B cell (primary cell): Measurements from ENCODE around the gene TMTC3. TPM values are rescaled to one million over a fixed set of nuclear protein-coding genes. Genes with fewer than 3 reads are reported as not detected.

Experiments
- ATAC-seq: fragments of 200-7000 bp; cut with Tn5 transposase; one replicate; pipeline ENCODE4 v1.10.0; 2021; ENCODE audit warnings: low read depth, mild to moderate bottlenecking, moderate number of reproducible peaks, moderate library complexity
- CTCF ChIA-PET: fragments of 350-600 bp; sonication (Branson Sonifier 250); formaldehyde crosslinking; loops from one replicate; lab custom pipeline; 2021; ENCODE audit warnings: antibody characterized with exemption, inconsistent platforms; lab: Charles Lee
- POLR2A ChIA-PET: fragments of 350-600 bp; sonication (Branson Sonifier 250); formaldehyde crosslinking; loops from one replicate; lab custom pipeline; 2021; ENCODE audit warnings: antibody characterized with exemption; lab: Charles Lee
- DNase-seq: peaks from one replicate; pipeline ENCODE4 v3.0.0; 2013
- H2AFZ ChIP-seq: 2 replicates; pipeline ENCODE4 v1.6.1; 2012; ENCODE audit warnings: mild to moderate bottlenecking, low read depth, low read length; ENCODE audit not compliant: insufficient read depth, poor library complexity, severe bottlenecking
- H3K27ac ChIP-seq, 2 donors: 1 replicate in 1 of 2; 2 replicates in 1 of 2; pipeline ENCODE4 v1.5.1; 2012 to 2013; ENCODE audit warnings: low read length in 2 of 2, mild to moderate bottlenecking in 2 of 2, moderate library complexity in 1 of 2
- H3K27me3 ChIP-seq, 4 experiments: fragments of 200-600 bp in 1 of 4; sonication (generic) in 1 of 4; replicated peaks in 1 of 4; 1 replicate in 2 of 4; 2 replicates in 2 of 4; pipeline versions ENCODE4 v1.6.1 to v1.7.0; 2013 to 2016; ENCODE audit warnings: low read length in 3 of 4, mild to moderate bottlenecking in 2 of 4, mixed read lengths in 1 of 4, moderate library complexity in 1 of 4; ENCODE audit not compliant: insufficient read depth in 4 of 4, control insufficient read depth in 3 of 4; ENCODE audit errors: control extremely low read depth in 1 of 4
- H3K36me3 ChIP-seq, 2 experiments: replicated peaks in 1 of 2; 1 replicate in 1 of 2; 2 replicates in 1 of 2; pipeline versions ENCODE4 v1.6.1 to v1.7.1; 2013; ENCODE audit warnings: low read length in 1 of 2; ENCODE audit not compliant: insufficient read depth in 2 of 2, control insufficient read depth in 1 of 2; ENCODE audit errors: control extremely low read depth in 1 of 2, extremely low read depth in 1 of 2
- H3K4me1 ChIP-seq, 2 donors: fragments of 200-600 bp in 1 of 2; sonication (generic) in 1 of 2; 1 replicate in 1 of 2; 2 replicates in 1 of 2; pipeline versions ENCODE4 v1.5.1 to v1.6.1; 2013 to 2017; ENCODE audit warnings: low read length in 2 of 2; ENCODE audit not compliant: control insufficient read depth in 2 of 2, insufficient read depth in 2 of 2
- H3K4me2 ChIP-seq: replicated peaks from 2 replicates; pipeline ENCODE3; 2012; ENCODE audit warnings: mild to moderate bottlenecking, low read depth, low read length; ENCODE audit not compliant: poor library complexity, severe bottlenecking
- H3K4me3 ChIP-seq, 5 experiments: fragments of 200-600 bp in 1 of 5; sonication (generic) in 1 of 5; 1 replicate in 3 of 5; 2 replicates in 2 of 5; pipeline versions ENCODE4 v1.5.1 to v1.7.0; 2011 to 2016; ENCODE audit warnings: low read length in 4 of 5, mild to moderate bottlenecking in 4 of 5, low read depth in 2 of 5, control low read depth in 1 of 5, moderate library complexity in 1 of 5; ENCODE audit not compliant: insufficient read depth in 1 of 5; ENCODE audit errors: control extremely low read depth in 1 of 5, extremely low read depth in 1 of 5
- H3K79me2 ChIP-seq: fragments of 200-600 bp; sonication (generic); one replicate; pipeline ENCODE4 v1.6.0; 2016; ENCODE audit warnings: low read length; ENCODE audit not compliant: control insufficient read depth, insufficient read depth
- H3K9ac ChIP-seq: fragments of 200-600 bp; sonication (generic); 2 replicates; pipeline ENCODE4 v1.6.1; 2017; ENCODE audit warnings: mild to moderate bottlenecking, low read length, moderate library complexity
- H3K9me3 ChIP-seq, 3 donors: one replicate each; pipeline versions ENCODE4 v1.6.1 to v1.7.1; 2013; ENCODE audit warnings: low read length in 2 of 3; ENCODE audit not compliant: control insufficient read depth in 2 of 3, insufficient read depth in 1 of 3; ENCODE audit errors: control extremely low read depth in 1 of 3
- H4K20me1 ChIP-seq: 2 replicates; pipeline ENCODE4 v1.6.0; 2012; ENCODE audit warnings: mild to moderate bottlenecking, low read length; ENCODE audit not compliant: insufficient read depth, control insufficient read depth, poor library complexity, severe bottlenecking
- H3K27ac Mint-ChIP-seq: one replicate; pipeline ENCODE4 v1.8.0; 2021; ENCODE audit warnings: mixed read lengths
- H3K27me3 Mint-ChIP-seq: one replicate; pipeline ENCODE4 v1.8.0; 2021; ENCODE audit warnings: mixed read lengths
- H3K4me1 Mint-ChIP-seq: one replicate; pipeline ENCODE4 v1.8.0; 2021; ENCODE audit warnings: mixed read lengths
- H3K4me3 Mint-ChIP-seq: one replicate; pipeline ENCODE4 v1.8.0; 2021; ENCODE audit warnings: mixed read lengths
- H3K9me3 Mint-ChIP-seq: one replicate; pipeline ENCODE4 v1.8.0; 2022; ENCODE audit warnings: mixed read lengths; ENCODE audit not compliant: insufficient read depth
- CTCF ChIP-seq: fragments of 200-600 bp; IDR thresholded peaks from one replicate; pipeline ENCODE4 v1.8.0; 2022; ENCODE audit warnings: antibody characterized with exemption, mild to moderate bottlenecking
- EZH2 ChIP-seq: IDR thresholded peaks from 2 replicates; pipeline ENCODE4 v1.6.1; 2012; ENCODE audit warnings: borderline replicate concordance, low read depth, mild to moderate bottlenecking, moderate library complexity, low read length; ENCODE audit not compliant: insufficient read depth, poor library complexity, severe bottlenecking
- WGBS: methylation state at CpG from one replicate; pipeline ENCODE4 v1.1.5; 2013; ENCODE audit warnings: missing lambda C conversion rate; ENCODE audit not compliant: insufficient coverage; 5-methylcytosine and 5-hydroxymethylcytosine counted together
- intact Hi-C: fragments of 100-400 bp; cut with micrococcal nuclease; formaldehyde crosslinking; loops from one replicate; pipeline ENCODE4 v1.10.0; 2022
- polyA plus RNA-seq: library from polyadenylated mRNA; depleted of rRNA; stranded (reverse); fragments of >200 nt; gene quantifications from 2 replicates; pipeline ENCODE4 v1.2.3, GENCODE V29; 2012
- total RNA-seq, 2 donors: library from RNA; stranded (reverse); fragments of 120-200 nt in 1 of 2; gene quantifications; 1 replicate in 1 of 2; 2 replicates in 1 of 2; pipeline versions ENCODE4 v1.2.3 to v1.2.4, GENCODE V29; 2013 to 2022

TMTC3 gene
- total and polyA plus RNA-seq, 2 donors (not counting 1 experiment from before 2014, with no cell fraction given): 1.7 to 10.1 TPM

GRCh38 chr12:88235183-88235833 is 93.2 kb downstream of the TMTC3 start:
- Histone ChIP-seq H3K27me3 (no peaks in the 10 kb centered on the region), H3K4me1 (no peaks in the 10 kb centered on the region), H3K9me3 (no peaks in the 10 kb centered on the region), H4K20me1 (no peaks in the 10 kb centered on the region), H3K27ac (no peak overlapping the region), H3K79me2 (no peaks in the 10 kb centered on the region), H2AFZ (no peak overlapping the region), H3K36me3 (no peaks in the 10 kb centered on the region), H3K4me3 (no peak overlapping the region), H3K4me2 (no peak overlapping the region), H3K9ac (no peak overlapping the region)
- Mint-ChIP-seq H3K9me3 (peaks cover 2% of the 10 kb centered on the region), H3K27me3 (no peaks in the 10 kb centered on the region), H3K4me3 (no peak overlapping the region), H3K27ac (no peak overlapping the region), H3K4me1 (no peaks in the 10 kb centered on the region)
- no peak for ATAC-seq
- ChIA-PET CTCF (no interaction called here), POLR2A (no interaction called here)
- no peak for DNase-seq
- no peak for TF ChIP-seq CTCF
- no peak for TF ChIP-seq EZH2
- intact Hi-C loops: no loop called here
- 87% methylated on average over 4 of the region's 7 CpGs for WGBS

DNA sequence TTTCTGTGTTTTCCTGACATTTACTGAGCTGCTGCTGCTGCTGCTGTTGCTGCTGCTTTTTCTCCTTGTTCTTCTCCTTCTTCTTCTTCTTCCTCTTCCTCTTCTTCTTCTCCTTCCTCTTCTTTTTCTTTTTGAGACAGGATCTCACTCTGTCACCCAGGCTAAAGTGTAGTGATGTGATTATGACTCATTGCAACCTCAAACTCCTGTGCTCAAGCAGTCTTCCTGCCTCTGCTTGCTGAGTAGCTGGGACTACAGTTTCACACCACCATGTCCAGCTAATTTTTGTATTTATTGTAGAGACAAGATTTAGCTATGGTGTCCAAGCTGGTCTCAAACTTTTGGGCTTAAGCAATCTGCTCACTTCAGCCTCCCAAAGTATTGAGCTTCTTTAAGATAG is 95.8 kb downstream of the TMTC3 start:
- H3K9me3 Mint-ChIP-seq: peaks cover 2% of the 10 kb centered on the region
- POLR2A ChIA-PET: no interaction called here

More for the DNA sequence above, 95.8 kb downstream of the TMTC3 start:
- no peak overlapping the region for H3K9ac ChIP-seq
- H3K36me3 ChIP-seq: no peaks in the 10 kb centered on the region
- H2AFZ ChIP-seq: no peak overlapping the region
- H3K4me1 Mint-ChIP-seq: no peaks in the 10 kb centered on the region
- H3K79me2 ChIP-seq: no peaks in the 10 kb centered on the region
- H3K4me2 ChIP-seq: no peak overlapping the region
- H3K27ac Mint-ChIP-seq: no peak overlapping the region
- no peaks in the 10 kb centered on the region for H3K4me1 ChIP-seq
- no peaks in the 10 kb centered on the region for H3K27me3 ChIP-seq
- no peak overlapping the region for H3K4me3 ChIP-seq
- intact Hi-C loops: no loop called here
- no peak overlapping the region for H3K4me3 Mint-ChIP-seq
- no peak for ATAC-seq
- no peak for DNase-seq
- H3K27ac ChIP-seq: no peak overlapping the region
- H3K27me3 Mint-ChIP-seq: no peaks in the 10 kb centered on the region
- H3K9me3 ChIP-seq: no peaks in the 10 kb centered on the region
- TF ChIP-seq CTCF (no peak), EZH2 (no peak)
- H4K20me1 ChIP-seq: no peaks in the 10 kb centered on the region
- CTCF ChIA-PET: no interaction called here
